C4-2B (cell line): ENCODE results near the gene TAF11L11.
"Not testable (repeated sequence)": the region's sequence is repeated elsewhere in the genome, so short reads cannot be mapped to it uniquely, and the experiment has no call there.

Source experiments
- ZFX ChIP-seq: fragments of 450-650 bp; IDR thresholded peaks from 2 replicates; pipeline ENCODE4 v1.6.1; 2017
- TF ChIP-seq, protein P1 (sequence below): fragments of 450-650 bp; conservative IDR thresholded peaks from 2 replicates; pipeline ENCODE4 v1.5.1; 2017; ENCODE audit warnings: mild to moderate bottlenecking

DNA sequence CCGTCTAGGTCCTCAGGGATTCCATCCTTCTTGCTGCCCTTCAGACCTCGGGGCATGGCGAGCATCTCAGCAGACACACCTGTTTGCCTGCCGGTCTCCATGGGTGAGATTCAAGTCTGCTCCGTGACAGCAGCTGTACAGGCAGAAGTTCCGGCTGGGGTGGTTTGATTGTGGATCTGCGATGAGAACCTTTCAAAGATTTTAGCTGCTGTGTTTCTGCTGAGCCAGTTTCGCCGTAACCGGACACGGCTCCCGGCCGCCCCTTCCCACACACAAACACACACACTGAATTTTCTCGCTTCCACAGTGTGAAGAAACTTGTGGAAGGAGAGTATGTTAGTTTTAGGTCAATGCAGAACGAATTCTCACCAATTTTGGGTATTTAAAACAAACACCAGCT is 6.3 kb upstream of the TAF11L11 start, which contains the start of gene TAF11L10:
- TF ChIP-seq, protein P1, sequence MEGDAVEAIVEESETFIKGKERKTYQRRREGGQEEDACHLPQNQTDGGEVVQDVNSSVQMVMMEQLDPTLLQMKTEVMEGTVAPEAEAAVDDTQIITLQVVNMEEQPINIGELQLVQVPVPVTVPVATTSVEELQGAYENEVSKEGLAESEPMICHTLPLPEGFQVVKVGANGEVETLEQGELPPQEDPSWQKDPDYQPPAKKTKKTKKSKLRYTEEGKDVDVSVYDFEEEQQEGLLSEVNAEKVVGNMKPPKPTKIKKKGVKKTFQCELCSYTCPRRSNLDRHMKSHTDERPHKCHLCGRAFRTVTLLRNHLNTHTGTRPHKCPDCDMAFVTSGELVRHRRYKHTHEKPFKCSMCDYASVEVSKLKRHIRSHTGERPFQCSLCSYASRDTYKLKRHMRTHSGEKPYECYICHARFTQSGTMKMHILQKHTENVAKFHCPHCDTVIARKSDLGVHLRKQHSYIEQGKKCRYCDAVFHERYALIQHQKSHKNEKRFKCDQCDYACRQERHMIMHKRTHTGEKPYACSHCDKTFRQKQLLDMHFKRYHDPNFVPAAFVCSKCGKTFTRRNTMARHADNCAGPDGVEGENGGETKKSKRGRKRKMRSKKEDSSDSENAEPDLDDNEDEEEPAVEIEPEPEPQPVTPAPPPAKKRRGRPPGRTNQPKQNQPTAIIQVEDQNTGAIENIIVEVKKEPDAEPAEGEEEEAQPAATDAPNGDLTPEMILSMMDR, result not testable (repeated sequence)
- not testable (repeated sequence) for TF ChIP-seq ZFX
